Measurements from ENCODE around the gene SAYSD1. TPM values are rescaled to one million over a fixed set of nuclear protein-coding genes. Genes with fewer than 3 reads are reported as not detected.

Gene SAYSD1
- total and polyA plus RNA-seq, 8 donors, result 1.2 to 24.8 (median 7.7) TPM

GRCh38 chr6:39108041-39108839 is 6.7 kb downstream of the SAYSD1 start:
- peaks cover 0 to 21% (median 3%) of the 10 kb centered on the region in 4 donors for H3K4me1 ChIP-seq
- no peak for DNase-seq
- WGBS, 5 donors, result 40 to 63% (median 57%) methylated on average over 7 of the region's 7 CpGs
- intact Hi-C loops (cut with DNase I; ENCODE audit: low total_unique reads), result no loop called here
- peaks cover 10 to 45% (median 36%) of the 10 kb centered on the region in 4 donors for H3K36me3 ChIP-seq
- no peak for TF ChIP-seq EP300 (IDR thresholded peaks at IDR 0.05)
- TF ChIP-seq CTCF (IDR thresholded peaks at IDR 0.05), result no peak
- no peak for TF ChIP-seq POLR2AphosphoS5 (IDR thresholded peaks at IDR 0.05)
- TF ChIP-seq POLR2A (IDR thresholded peaks at IDR 0.05), result no peak
- no peaks in the 10 kb centered on the region for H3K27me3 ChIP-seq
- no peaks in the 10 kb centered on the region for H3K9me3 ChIP-seq
- H3K27ac ChIP-seq, result no peak overlapping the region
- no peak overlapping the region for H3K4me3 ChIP-seq

GRCh38 chr6:39107641-39108040 is 7.3 kb downstream of the SAYSD1 start:
- no peaks in the 10 kb centered on the region for H3K9me3 ChIP-seq
- TF ChIP-seq POLR2AphosphoS5 (IDR thresholded peaks at IDR 0.05), result no peak
- TF ChIP-seq POLR2A (IDR thresholded peaks at IDR 0.05), result no peak
- TF ChIP-seq EP300 (IDR thresholded peaks at IDR 0.05), result no peak
- no peak for TF ChIP-seq CTCF (IDR thresholded peaks at IDR 0.05)
- no peaks in the 10 kb centered on the region for H3K27me3 ChIP-seq
- H3K27ac ChIP-seq, result no peak overlapping the region
- no peak overlapping the region for H3K4me3 ChIP-seq
- peaks cover 10 to 45% (median 37%) of the 10 kb centered on the region in 4 donors for H3K36me3 ChIP-seq
- peaks cover 0 to 21% (median 2%) of the 10 kb centered on the region in 4 donors for H3K4me1 ChIP-seq
- WGBS, 5 donors, result 34 to 43% (median 40%) methylated on average over 2 of the region's 2 CpGs
- intact Hi-C loops (cut with DNase I; ENCODE audit: low total_unique reads), result no loop called here
- DNase-seq, result no peak

DNA sequence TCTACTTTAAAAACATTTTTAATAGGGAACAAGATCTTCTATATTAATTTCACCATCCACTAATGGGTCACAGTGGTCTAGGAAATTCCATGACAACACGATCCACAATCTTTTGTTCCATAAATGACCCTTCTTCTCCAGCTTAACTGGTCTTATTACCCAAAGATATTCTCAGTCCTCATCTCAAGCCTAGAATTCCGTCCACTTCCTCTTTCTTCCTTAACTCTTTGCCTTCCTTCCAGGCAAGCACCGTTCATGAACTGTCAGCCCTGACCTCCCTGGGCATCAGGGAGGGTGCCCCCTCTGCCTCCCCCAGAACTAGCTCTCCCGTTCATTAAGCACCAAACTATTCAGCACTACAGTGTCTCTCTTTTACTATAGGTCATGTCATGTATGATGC is 8.0 kb downstream of the SAYSD1 start:
- WGBS, 5 donors, result 81 to 88% (median 83%) methylated on average over 4 of the region's 4 CpGs

DNA sequence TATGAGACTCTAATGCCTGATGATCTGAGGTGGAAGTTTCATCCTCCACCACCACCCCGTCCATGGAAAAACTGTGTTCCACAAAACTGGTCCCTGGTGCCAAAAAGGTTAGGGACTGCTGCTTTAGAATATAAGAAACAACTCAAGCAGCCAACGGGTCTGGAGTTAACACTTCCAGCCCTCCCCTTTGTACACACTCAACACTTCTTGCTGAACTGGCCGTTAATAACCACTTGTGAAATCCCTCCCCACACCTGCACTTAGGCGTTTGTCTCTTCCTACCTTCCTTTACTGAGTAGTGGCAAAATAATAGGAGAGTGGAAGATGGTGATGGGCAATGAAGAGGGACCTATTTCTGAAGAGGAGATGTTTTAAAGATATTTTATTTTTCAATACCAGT is 10.5 kb downstream of the SAYSD1 start:
- TF ChIP-seq CTCF (IDR thresholded peaks at IDR 0.05) (no peak), EP300 (IDR thresholded peaks at IDR 0.05) (no peak)
- peaks cover 0 to 21% (median 8%) of the 10 kb centered on the region in 4 donors for H3K4me1 ChIP-seq
- no peak overlapping the region for H3K4me3 ChIP-seq
- H3K36me3 ChIP-seq, result peaks cover 2 to 27% (median 26%) of the 10 kb centered on the region in 4 donors
- no peak for DNase-seq
- no peaks in the 10 kb centered on the region for H3K27me3 ChIP-seq
- no peak overlapping the region for H3K27ac ChIP-seq
- intact Hi-C loops (cut with DNase I; ENCODE audit: low total_unique reads), result no loop called here
- no peaks in the 10 kb centered on the region for H3K9me3 ChIP-seq
- 57 to 70% (median 64%) methylated on average over 4 of the region's 4 CpGs for WGBS, 5 donors

More for the DNA sequence above, 8.0 kb downstream of the SAYSD1 start:
- no peak overlapping the region for H3K27ac ChIP-seq
- H3K27me3 ChIP-seq, result no peaks in the 10 kb centered on the region
- no peak overlapping the region for H3K4me3 ChIP-seq
- H3K4me1 ChIP-seq, result peaks cover 0 to 21% (median 5%) of the 10 kb centered on the region in 4 donors
- H3K36me3 ChIP-seq, result peaks cover 10 to 45% (median 37%) of the 10 kb centered on the region in 4 donors
- no peak for DNase-seq
- H3K9me3 ChIP-seq, result no peaks in the 10 kb centered on the region
- intact Hi-C loops (cut with DNase I; ENCODE audit: low total_unique reads), result no loop called here
- no peak for TF ChIP-seq POLR2A (IDR thresholded peaks at IDR 0.05)
- no peak for TF ChIP-seq EP300 (IDR thresholded peaks at IDR 0.05)
- no peak for TF ChIP-seq POLR2AphosphoS5 (IDR thresholded peaks at IDR 0.05)
- no peak for TF ChIP-seq CTCF (IDR thresholded peaks at IDR 0.05)

Measured in stomach (tissue), 9 donors.